ENCODE measurements around the gene AFF3. TPM values are rescaled to one million over a fixed set of nuclear protein-coding genes. Genes with fewer than 3 reads are reported as not detected.
A peak's percentile ranks its signal among the peaks of the same experiment; 100 is the strongest.

AFF3 gene
- total and polyA plus RNA-seq, 2 of the 13 experiments (the other 11 are each of a cell fraction or from before 2014, with no cell fraction given), result not detected

- Histone ChIP-seq H4K20me1 (ENCODE audit: insufficient read depth, low read length) (no peaks in the 10 kb centered on the region), H3K4me1 (ENCODE audit: insufficient read depth, low read length) (peaks cover 48% of the 10 kb centered on the region), H3K9me3 (ENCODE audit: low read length) (peaks cover 4% of the 10 kb centered on the region; the same call in 1 of the 2 replicates), H3K4me3 (replicated peaks in 1 of 3; ENCODE audit: insufficient read depth in 1 of 3, low read depth in 2 of 3, low read length in 3 of 3) (no peak overlapping the region), H2AFZ (ENCODE audit: low read length) (no peak overlapping the region), H3K27ac (ENCODE audit: extremely low read length, insufficient read depth, low read length) (no peak overlapping the region), H3K27me3 (ENCODE audit: control insufficient read depth in 1 of 2, insufficient read depth in 2 of 2, low read length in 2 of 2) (peaks cover 5 to 41% of the 10 kb centered on the region in 2 experiments; a peak in 4 of 5 replicates), H3K79me2 (ENCODE audit: insufficient read depth, low read length) (no peaks in the 10 kb centered on the region), H3K9ac (ENCODE audit: insufficient read depth, low read depth, low read length) (no peak overlapping the region), H3K4me2 (ENCODE audit: low read depth, low read length) (peak overlapping the region; percentile 37), H3K36me3 (replicated peaks in 1 of 2; ENCODE audit: control insufficient read depth in 1 of 2, insufficient read depth in 2 of 2, low read length in 2 of 2) (no peaks in the 10 kb centered on the region)
- ChIA-PET CTCF (ENCODE audit: low intra/inter-chr PET ratio, low total read pairs) (no interaction called here), POLR2A (no interaction called here)
- ATAC-seq (peak; percentile 52), FAIRE-seq (no peak), DNase-seq (ENCODE audit: low spot score) (no peak)
- in situ Hi-C loops (cut with HindIII; ENCODE audit: extremely low pct_ligation_motif_present, low pct_unique_long_range_greater_than_20kb) (no loop called here), intact Hi-C loops (cut with micrococcal nuclease; ENCODE audit: unreplicated experiment) (no loop called here)
- 63% methylated on average over 4 of the region's 4 CpGs for WGBS (ENCODE audit: low lambda C conversion rate)
- no TSS peak for BruUV-seq (replicated peaks)
- TF ChIP-seq HINFP (CRISPR knock-in tag; IDR thresholded peaks at IDR 0.05; ENCODE audit: low read depth), result no peak
- TF ChIP-seq GTF3A (CRISPR knock-in tag; conservative IDR thresholded peaks at IDR 0.05), result no peak
- TF ChIP-seq MAZ (IDR thresholded peaks at IDR 0.05; ENCODE audit: borderline replicate concordance, low read depth, low read length), result no peak
- no peak for TF ChIP-seq MAZ (CRISPR knock-in tag; IDR thresholded peaks at IDR 0.05; ENCODE audit: low read depth)
- no peak for TF ChIP-seq SP1 (IDR thresholded peaks at IDR 0.05)
- no peak for TF ChIP-seq SP1 (CRISPR knock-in tag; IDR thresholded peaks at IDR 0.05)
- no peak for TF ChIP-seq ZNF296 (CRISPR knock-in tag; conservative IDR thresholded peaks at IDR 0.05)
- TF ChIP-seq NAIF1 (CRISPR knock-in tag; IDR thresholded peaks at IDR 0.05; ENCODE audit: borderline replicate concordance), result no peak
- TF ChIP-seq CENPT (CRISPR knock-in tag; IDR thresholded peaks at IDR 0.05; ENCODE audit: low read depth), result no peak
- no peak for TF ChIP-seq SUZ12 (IDR thresholded peaks at IDR 0.05; ENCODE audit: low read depth, low read length)
- no peak for TF ChIP-seq ZNF326 (CRISPR knock-in tag; IDR thresholded peaks at IDR 0.05; ENCODE audit: borderline replicate concordance)
- no peak for TF ChIP-seq HOXA9 (CRISPR knock-in tag; IDR thresholded peaks at IDR 0.05; ENCODE audit: borderline replicate concordance)
- no peak for TF ChIP-seq ZNF567 (CRISPR knock-in tag; IDR thresholded peaks at IDR 0.05; ENCODE audit: borderline replicate concordance)
These were observed 74.0 kb downstream of the AFF3 start for GRCh38 chr2:100068395-100068794.

Measured in HepG2 (cell line).